GM12878 (cell line): ENCODE data around the gene COQ5.

ENCODE experiments used
- BCL11A ChIP-seq: IDR thresholded peaks from 2 replicates; pipeline ENCODE4 v1.6.1; 2011; ENCODE audit warnings: low read depth, low read length
- HDAC6 ChIP-seq: fragments of 200-600 bp; sonication (generic); IDR thresholded peaks from one replicate; pipeline ENCODE4 v1.8.0; 2017; ENCODE audit warnings: antibody characterized with exemption; ENCODE audit not compliant: unreplicated experiment
- POU2F2 ChIP-seq: IDR thresholded peaks from 3 replicates; pipeline ENCODE4 v1.6.1; 2011; ENCODE audit warnings: low read depth, mild to moderate bottlenecking, low read length, borderline replicate concordance
- TF ChIP-seq, protein P1 (sequence below), 3 experiments: IDR thresholded peaks in 2 of 3; conservative IDR thresholded peaks in 1 of 3; 2 replicates each; pipeline ENCODE4 v1.5.1; 2011; ENCODE audit warnings: low read depth in 3 of 3, low read length in 3 of 3, mild to moderate bottlenecking in 3 of 3, control low read depth in 2 of 3, moderate library complexity in 2 of 3, inconsistent platforms in 1 of 3, mixed read lengths in 1 of 3; ENCODE audit not compliant: control insufficient read depth in 2 of 3, insufficient read depth in 1 of 3; ENCODE audit errors: extremely low read depth in 1 of 3

DNA sequence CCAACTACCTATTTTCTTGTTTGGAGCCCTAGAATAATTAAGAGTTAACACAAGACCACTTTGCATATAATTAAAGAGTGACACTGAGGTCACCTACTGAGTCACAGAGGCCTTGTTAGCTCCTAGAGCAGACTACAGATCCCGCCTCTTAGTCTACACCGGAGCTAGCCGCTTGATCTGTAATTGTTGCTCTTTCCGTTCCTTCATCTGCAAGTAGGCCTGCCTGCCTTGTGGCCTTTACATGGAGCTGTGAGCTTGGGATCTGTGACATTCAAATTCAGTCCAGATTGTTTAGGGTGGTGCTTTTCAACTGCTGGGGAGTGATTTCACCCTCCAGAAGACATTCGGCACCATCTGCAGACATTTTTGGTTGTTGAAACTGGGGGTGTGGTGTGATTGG is 38.6 kb downstream of the COQ5 start:
- no peak for TF ChIP-seq BCL11A
- no peak for TF ChIP-seq POU2F2
- TF ChIP-seq HDAC6: no peak
- TF ChIP-seq, protein P1, sequence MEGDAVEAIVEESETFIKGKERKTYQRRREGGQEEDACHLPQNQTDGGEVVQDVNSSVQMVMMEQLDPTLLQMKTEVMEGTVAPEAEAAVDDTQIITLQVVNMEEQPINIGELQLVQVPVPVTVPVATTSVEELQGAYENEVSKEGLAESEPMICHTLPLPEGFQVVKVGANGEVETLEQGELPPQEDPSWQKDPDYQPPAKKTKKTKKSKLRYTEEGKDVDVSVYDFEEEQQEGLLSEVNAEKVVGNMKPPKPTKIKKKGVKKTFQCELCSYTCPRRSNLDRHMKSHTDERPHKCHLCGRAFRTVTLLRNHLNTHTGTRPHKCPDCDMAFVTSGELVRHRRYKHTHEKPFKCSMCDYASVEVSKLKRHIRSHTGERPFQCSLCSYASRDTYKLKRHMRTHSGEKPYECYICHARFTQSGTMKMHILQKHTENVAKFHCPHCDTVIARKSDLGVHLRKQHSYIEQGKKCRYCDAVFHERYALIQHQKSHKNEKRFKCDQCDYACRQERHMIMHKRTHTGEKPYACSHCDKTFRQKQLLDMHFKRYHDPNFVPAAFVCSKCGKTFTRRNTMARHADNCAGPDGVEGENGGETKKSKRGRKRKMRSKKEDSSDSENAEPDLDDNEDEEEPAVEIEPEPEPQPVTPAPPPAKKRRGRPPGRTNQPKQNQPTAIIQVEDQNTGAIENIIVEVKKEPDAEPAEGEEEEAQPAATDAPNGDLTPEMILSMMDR (IDR thresholded peaks at IDR 0.05 in 2 of 3, conservative IDR thresholded peaks at IDR 0.05 in 1 of 3; ENCODE audit: control insufficient read depth in 2 of 3, extremely low read depth in 1 of 3, insufficient read depth in 1 of 3, low read depth in 3 of 3, low read length in 3 of 3): no peak
